Measurements from ENCODE around the gene MAPRE2.

The MAPRE2 gene

DNA sequence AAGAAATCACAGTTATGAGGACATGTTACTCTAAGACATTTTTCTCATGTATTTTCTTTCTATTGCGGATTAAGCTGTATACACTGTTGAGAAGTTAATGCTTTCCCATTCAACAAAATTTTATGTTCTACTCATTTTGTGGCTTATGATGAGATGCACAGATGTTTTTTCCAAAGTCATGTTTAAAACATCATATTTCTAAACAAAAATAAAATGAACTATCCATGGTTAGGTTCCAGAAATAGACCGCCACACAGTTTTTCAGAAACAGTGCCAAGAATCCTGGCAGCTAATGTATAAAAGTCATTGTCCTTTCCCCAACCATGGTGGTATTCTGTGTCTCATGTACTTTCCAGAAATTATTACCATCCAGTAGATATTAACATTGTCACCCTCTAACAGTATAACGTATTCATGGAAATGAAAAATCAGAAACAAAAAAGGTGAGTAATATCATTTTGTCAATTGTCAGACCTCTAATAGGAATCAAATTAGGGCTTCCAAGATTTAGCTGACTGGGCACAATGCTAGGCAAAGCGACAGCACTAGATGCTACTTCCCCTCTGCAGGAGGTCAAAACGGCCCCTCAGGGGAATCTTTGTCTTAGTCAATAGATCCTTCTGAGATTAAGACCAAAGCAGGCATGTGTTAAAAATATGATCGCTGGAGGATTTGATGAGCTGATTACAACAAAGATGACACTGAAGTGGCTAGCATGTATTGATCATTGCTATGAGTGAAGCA, 145.2 kb downstream of the MAPRE2 start:
- DNase-seq = no peak

DNA sequence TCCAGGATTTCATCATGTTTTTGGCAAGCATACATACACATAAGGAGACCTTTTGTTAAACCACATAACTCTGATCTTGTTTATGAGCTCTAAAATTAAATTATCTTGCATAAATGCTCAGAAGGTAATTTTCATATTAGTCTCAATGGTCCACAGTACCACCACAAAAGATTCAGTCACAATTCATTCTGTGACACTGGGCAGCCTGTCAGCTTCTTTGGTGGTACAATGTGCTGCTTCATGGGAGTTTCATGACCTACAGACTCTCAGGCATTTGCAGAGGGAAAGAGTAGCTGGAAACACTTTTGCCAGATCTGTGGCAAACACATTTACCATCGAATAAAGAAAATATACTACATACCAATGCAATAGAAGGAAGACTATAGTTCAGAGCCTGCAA, 148.3 kb downstream of the MAPRE2 start:
- DNase-seq = no peak

DNA sequence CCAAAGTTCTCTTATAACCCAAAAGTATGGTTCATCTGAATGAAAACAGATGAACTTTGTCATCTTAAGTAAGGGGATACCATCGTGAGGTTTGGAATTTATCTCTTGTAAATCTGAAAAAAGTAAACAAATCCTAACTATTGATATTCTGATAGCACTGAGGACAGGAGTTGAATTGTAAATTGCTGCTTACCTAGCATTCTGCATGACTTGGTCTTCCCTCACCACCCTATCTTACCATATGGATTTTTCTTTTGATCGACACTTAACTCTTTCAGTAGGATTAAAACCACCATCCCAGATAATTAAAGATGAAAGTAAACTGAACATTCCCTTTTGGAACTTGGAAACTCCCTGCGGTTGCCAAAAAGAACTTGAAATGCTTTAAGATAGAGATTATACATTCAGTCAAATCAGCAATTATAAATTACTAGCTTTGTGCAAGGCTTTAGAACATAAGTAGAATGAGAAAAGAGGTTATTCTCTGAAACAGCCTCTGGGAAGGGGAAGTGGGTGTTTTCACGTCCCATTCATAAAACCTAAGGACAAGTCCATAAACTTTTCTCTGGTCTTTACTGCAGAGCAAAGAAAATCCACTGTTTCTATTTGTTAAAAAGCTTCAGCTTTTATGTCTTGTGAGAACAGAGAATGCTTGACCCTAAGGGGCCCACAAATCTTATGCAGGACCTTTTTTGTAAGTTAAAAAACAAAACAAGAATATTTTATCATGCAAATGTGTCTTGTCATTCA, 149.9 kb downstream of the MAPRE2 start:
- no peak for DNase-seq

DNA sequence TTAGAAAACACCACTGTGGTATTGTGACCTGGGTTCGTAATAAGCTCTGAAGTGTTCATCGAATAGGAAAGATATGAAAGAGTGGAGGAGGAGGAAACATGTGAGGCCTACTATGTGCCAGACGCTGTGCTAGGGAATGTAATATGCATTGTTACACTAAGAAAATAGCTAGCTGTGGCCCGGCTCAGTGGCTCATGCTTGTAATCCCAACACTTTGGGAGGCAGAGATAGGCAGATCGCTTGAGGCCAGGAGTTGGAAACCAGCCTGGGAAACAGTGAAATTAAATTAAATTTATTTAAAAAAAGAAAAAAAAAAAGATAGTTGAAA, 150.4 kb downstream of the MAPRE2 start:
- DNase-seq = no peak

- peak; percentile 44 for DNase-seq
These were observed 151.2 kb downstream of the MAPRE2 start for GRCh38 chr18:35192415-35192814.

All from retina (tissue), 1 donor.